Common myeloid progenitor, CD34-positive (primary cell): ENCODE measurements around the gene INPP5B. TPM values are rescaled to one million over a fixed set of nuclear protein-coding genes. Genes with fewer than 3 reads are reported as not detected.

ENCODE experiments used
- CTCF ChIA-PET: fragments of 350-600 bp; sonication (Branson Sonifier 250); formaldehyde crosslinking; loops from one replicate; lab custom pipeline; 2021; ENCODE audit warnings: antibody characterized with exemption; lab: Charles Lee
- POLR2A ChIA-PET: fragments of 350-600 bp; sonication (Branson Sonifier 250); formaldehyde crosslinking; loops from one replicate; lab custom pipeline; 2021; ENCODE audit warnings: antibody characterized with exemption; lab: Charles Lee
- DNase-seq, 3 donors: peaks; one replicate each; pipeline versions ENCODE4 v3.0.0 to v3.0.0-alpha.2; 2013
- H3K27ac ChIP-seq, 2 experiments: 1 replicate in 1 of 2; 2 replicates in 1 of 2; pipeline ENCODE4 v1.7.0; 2013; ENCODE audit warnings: inconsistent platforms in 2 of 2, low read length in 2 of 2, mild to moderate bottlenecking in 2 of 2, low read depth in 1 of 2, moderate library complexity in 1 of 2; ENCODE audit not compliant: severe bottlenecking in 2 of 2, insufficient read depth in 1 of 2, poor library complexity in 1 of 2
- H3K27me3 ChIP-seq, 5 experiments: replicated peaks in 2 of 5; 1 replicate in 3 of 5; 2 replicates in 2 of 5; pipeline versions ENCODE4 v1.6.1 to v1.7.0; 2013; ENCODE audit warnings: low read length in 4 of 5, mild to moderate bottlenecking in 2 of 5, moderate library complexity in 2 of 5, inconsistent platforms in 1 of 5; ENCODE audit not compliant: insufficient read depth in 5 of 5, control insufficient read depth in 4 of 5
- H3K36me3 ChIP-seq, 4 experiments: 1 replicate in 2 of 4; 2 replicates in 2 of 4; pipeline versions ENCODE4 v1.6.1 to v1.7.0; 2013; ENCODE audit warnings: low read length in 3 of 4, control low read depth in 1 of 4, mild to moderate bottlenecking in 1 of 4; ENCODE audit not compliant: control insufficient read depth in 4 of 4, insufficient read depth in 4 of 4
- H3K4me1 ChIP-seq, 4 experiments: 1 replicate in 3 of 4; 2 replicates in 1 of 4; pipeline versions ENCODE4 v1.6.1 to v1.7.1; 2013; ENCODE audit warnings: low read length in 3 of 4, mild to moderate bottlenecking in 3 of 4, control low read depth in 1 of 4, inconsistent platforms in 1 of 4, moderate library complexity in 1 of 4; ENCODE audit not compliant: control insufficient read depth in 4 of 4, insufficient read depth in 4 of 4; ENCODE audit errors: control extremely low read depth in 1 of 4
- H3K4me3 ChIP-seq, 7 experiments: 1 replicate in 4 of 7; 2 replicates in 3 of 7; pipeline versions ENCODE4 v1.5.1 to v1.7.0; 2013; ENCODE audit warnings: mild to moderate bottlenecking in 7 of 7, low read length in 6 of 7, moderate library complexity in 6 of 7, inconsistent platforms in 2 of 7, low read depth in 2 of 7, control low read depth in 1 of 7; ENCODE audit not compliant: insufficient read depth in 4 of 7, control insufficient read depth in 1 of 7; ENCODE audit errors: extremely low read depth in 1 of 7
- H3K9me3 ChIP-seq, 5 experiments: 1 replicate in 4 of 5; 2 replicates in 1 of 5; pipeline versions ENCODE4 v1.6.1 to v1.7.1; 2013; ENCODE audit warnings: low read length in 4 of 5, mild to moderate bottlenecking in 2 of 5, inconsistent platforms in 1 of 5, low read depth in 1 of 5, moderate library complexity in 1 of 5; ENCODE audit not compliant: control insufficient read depth in 4 of 5, insufficient read depth in 2 of 5; ENCODE audit errors: control extremely low read depth in 1 of 5
- WGBS: methylation state at CpG from one replicate; pipeline ENCODE4 v1.1.5; 2013; ENCODE audit not compliant: insufficient coverage; 5-methylcytosine and 5-hydroxymethylcytosine counted together
- polyA plus RNA-seq: library from polyadenylated mRNA; unstranded; fragments of 120-200 nt; gene quantifications from one replicate; pipeline ENCODE4 v1.2.1, GENCODE V29; 2013

INPP5B gene
- polyA plus RNA-seq = 33.8 TPM

DNA sequence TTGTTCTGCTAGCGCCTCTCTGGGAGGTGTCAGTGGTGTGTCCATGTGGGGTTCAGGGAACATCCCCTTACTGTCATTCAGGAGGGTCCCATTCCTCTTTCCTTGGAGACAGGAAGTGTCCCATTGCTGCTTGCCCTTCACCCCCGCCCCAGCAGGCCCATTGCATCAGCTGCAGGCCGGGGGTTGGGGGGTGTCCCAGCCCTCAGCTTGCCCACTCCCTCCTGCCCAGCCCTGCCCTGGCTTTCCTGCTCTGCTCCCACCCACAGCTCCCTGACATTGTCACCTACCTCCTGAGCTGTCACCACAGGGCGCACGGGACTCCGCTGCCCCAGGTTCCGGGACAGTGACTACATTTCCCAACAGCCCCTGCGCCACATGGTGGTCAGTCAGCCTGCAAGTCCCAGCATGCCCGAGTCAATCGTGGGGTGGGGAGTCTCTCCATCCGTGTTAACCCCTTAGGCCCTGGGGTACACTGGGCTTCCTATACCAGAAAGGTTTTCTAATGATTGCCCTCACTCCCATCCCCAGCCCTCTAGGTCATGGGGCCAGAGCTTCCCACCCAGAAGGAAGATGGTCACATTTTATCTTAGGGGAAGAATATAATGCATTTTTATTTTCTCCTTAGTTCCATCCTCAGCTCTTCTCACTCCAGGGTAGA lies at the start of gene INPP5B:
Gene INPP5B (minus strand): TSS at position 351 of the 658 bp plus-strand sequence. CDS start 745 bp downstream, outside the sequence.
- Histone ChIP-seq H3K4me1 (peaks cover 2 to 22% (median 14%) of the 10 kb centered on the region in 4 experiments), H3K27me3 (no peaks in the 10 kb centered on the region), H3K9me3 (no peaks in the 10 kb centered on the region), H3K36me3 (peaks cover 0 to 15% (median 4%) of the 10 kb centered on the region in 4 experiments), H3K27ac (peak within 1 kb of the TSS; percentile 67 to 87), H3K4me3 (peak within 1 kb of the TSS; percentile 61 to 99 (median 86))
- DNase-seq = peak; percentile 78 to 91 (median 85)
- WGBS = 1% methylated on average over 11 of the region's 11 CpGs
- POLR2A ChIA-PET = interaction anchor here (1.2 kb wide), 1 partner anchor 87 kb away, joined by 4 read pairs; the partner anchor contains the start of gene MTF1
- CTCF ChIA-PET = interaction anchor here (1.7 to 2.0 kb wide), 2 partner anchors 11 to 87 kb away, joined by 3 to 12 read pairs; partner anchors contain the start of gene MTF1

GRCh38 chr1:37995751-37996345 lies 49.0 kb upstream of the INPP5B start:
- WGBS = 68% methylated on average over 46 of the region's 46 CpGs
- H3K27me3 ChIP-seq = no peaks in the 10 kb centered on the region
- H3K27ac ChIP-seq = no peak overlapping the region
- H3K4me1 ChIP-seq = peaks cover 11 to 61% (median 59%) of the 10 kb centered on the region in 4 experiments
- peak in 2 of 3 donors; percentile 56 to 66 for DNase-seq
- POLR2A ChIA-PET = interaction anchor here (0.6 to 1.4 kb wide), 4 partner anchors 8 to 23 kb away, joined by 3 to 6 read pairs (median 4); partner anchors contain the start of gene UTP11
- H3K9me3 ChIP-seq = no peaks in the 10 kb centered on the region
- peaks cover 0 to 47% (median 21%) of the 10 kb centered on the region in 4 experiments for H3K36me3 ChIP-seq
- peak overlapping the region in 6 of 7 experiments; percentile 1 to 74 (median 48) for H3K4me3 ChIP-seq
- CTCF ChIA-PET = interaction anchor here (16.5 kb wide), 1 partner anchor 23 kb away, joined by 445 read pairs; the partner anchor contains the start of gene UTP11

- DNase-seq = no peak
- CTCF ChIA-PET = interaction anchor here (16.5 kb wide), 1 partner anchor 24 kb away, joined by 445 read pairs; the partner anchor contains the start of gene UTP11
- H3K27me3 ChIP-seq = no peaks in the 10 kb centered on the region
- H3K9me3 ChIP-seq = no peaks in the 10 kb centered on the region
- POLR2A ChIA-PET = interaction anchor here (1.0 to 1.4 kb wide), 2 partner anchors 18 to 24 kb away, joined by 3 to 6 read pairs; partner anchors contain the start of gene UTP11
- peaks cover 11 to 53% (median 52%) of the 10 kb centered on the region in 4 experiments for H3K4me1 ChIP-seq
- 89% methylated on average over 8 of the region's 11 CpGs for WGBS
- no peak overlapping the region for H3K27ac ChIP-seq
- peak overlapping the region in 4 of 7 experiments; percentile 34 to 74 (median 64) for H3K4me3 ChIP-seq
- peaks cover 0 to 43% (median 21%) of the 10 kb centered on the region in 4 experiments for H3K36me3 ChIP-seq
Observed at GRCh38 chr1:37994886-37995566, 48.2 kb upstream of the INPP5B start.

DNA sequence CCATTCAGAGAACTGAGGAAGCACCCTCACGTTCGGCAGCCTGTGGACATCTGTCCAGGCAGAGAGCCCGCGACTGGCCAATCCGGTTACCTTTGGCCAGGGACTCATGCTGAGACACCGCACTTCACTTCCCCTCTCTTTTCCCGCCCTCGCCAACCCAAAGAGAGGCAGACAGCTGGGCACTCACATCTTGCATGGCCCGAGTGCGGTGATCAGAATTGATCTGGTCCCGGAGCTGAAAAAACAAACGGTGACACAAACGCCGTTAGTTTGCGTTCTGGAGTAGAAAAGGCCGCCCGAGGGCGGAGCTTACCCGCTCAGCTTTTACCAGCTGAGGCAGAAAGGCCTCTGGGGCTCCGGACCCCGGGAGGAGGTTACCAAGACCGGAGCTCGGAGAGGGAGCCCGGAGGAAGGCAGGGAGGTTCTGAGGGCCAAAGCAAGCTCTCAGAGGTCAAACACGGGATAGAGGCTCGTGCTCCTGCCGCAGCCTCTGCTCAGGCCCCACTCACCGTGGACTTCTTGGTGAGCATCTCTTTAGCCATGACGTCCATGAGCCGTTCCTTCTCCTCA lies 42.6 kb upstream of the INPP5B start:
- Histone ChIP-seq H3K27me3 (no peaks in the 10 kb centered on the region), H3K4me3 (peak overlapping the region; percentile 58 to 99 (median 97)), H3K27ac (peak overlapping the region; percentile 74 to 87), H3K4me1 (peaks cover 5 to 15% (median 10%) of the 10 kb centered on the region in 4 experiments), H3K36me3 (peaks cover 14 to 29% (median 21%) of the 10 kb centered on the region in 4 experiments), H3K9me3 (no peaks in the 10 kb centered on the region)
- peak in 2 of 3 donors; percentile 41 to 65 for DNase-seq
- ChIA-PET POLR2A (interaction anchor here (0.6 to 1.6 kb wide), 4 partner anchors 14 to 28 kb away, joined by 3 to 6 read pairs (median 4); partner anchors contain the start of gene UTP11), CTCF (interaction anchor here (0.6 to 16.5 kb wide), 6 partner anchors 11 to 59 kb away, joined by 3 to 445 read pairs (median 3); partner anchors contain the start of gene UTP11)
- WGBS = under 1% methylated on average over 26 of the region's 30 CpGs

- ChIA-PET POLR2A (no interaction called here), CTCF (interaction anchor here (1.0 to 1.7 kb wide), 2 partner anchors 32 to 128 kb away, joined by 3 to 5 read pairs; partner anchors contain the start of gene MTF1)
- no peaks in the 10 kb centered on the region for H3K9me3 ChIP-seq
- H3K4me3 ChIP-seq = no peak overlapping the region
- DNase-seq = no peak
- no peaks in the 10 kb centered on the region for H3K27me3 ChIP-seq
- H3K27ac ChIP-seq = no peak overlapping the region
- 80% methylated on average over 1 of the region's 1 CpG for WGBS
- H3K36me3 ChIP-seq = peaks cover 14 to 44% (median 28%) of the 10 kb centered on the region in 4 experiments
- peaks cover 5 to 15% (median 9%) of the 10 kb centered on the region in 4 experiments for H3K4me1 ChIP-seq
Observed at GRCh38 chr1:37987679-37988078, 40.8 kb upstream of the INPP5B start.

GRCh38 chr1:37983546-37983945 lies 36.7 kb upstream of the INPP5B start:
- 100% methylated on average over 1 of the region's 2 CpGs for WGBS
- POLR2A ChIA-PET = no interaction called here
- Histone ChIP-seq H3K36me3 (peaks cover 29 to 84% (median 62%) of the 10 kb centered on the region in 4 experiments), H3K27ac (no peak overlapping the region), H3K4me3 (no peak overlapping the region), H3K27me3 (no peaks in the 10 kb centered on the region), H3K9me3 (no peaks in the 10 kb centered on the region), H3K4me1 (peaks cover 0 to 8% (median 3%) of the 10 kb centered on the region in 4 experiments)
- CTCF ChIA-PET = no interaction called here
- DNase-seq = no peak
